HCT116 (cell line): Measurements from ENCODE around the gene CAPN15.

Experiments used
- POLR2A ChIP-seq: IDR thresholded peaks from 2 replicates; pipeline ENCODE4 v1.7.0; 2011; ENCODE audit warnings: borderline replicate concordance; ENCODE audit not compliant: insufficient read depth, insufficient read length; ENCODE audit errors: extremely low read depth
- ZNF274 ChIP-seq: fragments of 200-500 bp; sonication (Bioruptor generic); IDR thresholded peaks from 2 replicates; pipeline ENCODE4 v1.6.1; 2014; ENCODE audit warnings: mild to moderate bottlenecking, low read depth, low read length, inconsistent platforms
- TF ChIP-seq, protein P1 (sequence below): IDR thresholded peaks from 2 replicates; pipeline ENCODE4 v1.6.1; 2012

DNA sequence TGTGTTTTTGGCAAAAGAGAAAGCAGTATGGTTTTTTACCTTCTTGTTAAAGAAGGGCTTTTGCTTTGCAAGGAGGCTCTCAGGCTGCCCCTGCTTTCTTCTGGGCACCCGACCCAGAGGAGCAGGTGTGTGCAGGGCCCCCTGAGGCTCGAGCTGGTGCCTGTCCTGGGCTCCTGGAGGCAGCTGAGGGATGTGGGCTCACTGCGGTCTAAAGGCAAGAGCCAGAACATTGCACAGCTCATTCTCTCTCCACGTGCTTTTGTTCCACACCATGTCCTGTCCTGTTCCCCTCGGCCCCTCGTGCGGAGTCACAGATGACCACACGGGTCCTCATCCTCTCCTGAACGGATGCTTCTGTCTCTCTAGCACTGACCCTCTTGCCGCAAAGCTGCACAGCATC is 36.7 kb upstream of the CAPN15 start:
- TF ChIP-seq ZNF274 = no peak
- TF ChIP-seq POLR2A = no peak
- TF ChIP-seq, protein P1, sequence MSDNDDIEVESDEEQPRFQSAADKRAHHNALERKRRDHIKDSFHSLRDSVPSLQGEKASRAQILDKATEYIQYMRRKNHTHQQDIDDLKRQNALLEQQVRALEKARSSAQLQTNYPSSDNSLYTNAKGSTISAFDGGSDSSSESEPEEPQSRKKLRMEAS = no peak
